NCI-H774 (cell line): ENCODE measurements around the gene TAOK3.

Experiments used
- DNase-seq: peaks from one replicate; lab custom pipeline; 2025; lab: John Stamatoyannopoulos, UW

TAOK3 gene

GRCh38 chr12:118193477-118193876 is 179.2 kb downstream of the TAOK3 start:
- DNase-seq = no peak

GRCh38 chr12:118190266-118190665 is 182.4 kb downstream of the TAOK3 start:
- DNase-seq = no peak

- DNase-seq = no peak
Observed at GRCh38 chr12:118189741-118190191, 182.9 kb downstream of the TAOK3 start.

DNA sequence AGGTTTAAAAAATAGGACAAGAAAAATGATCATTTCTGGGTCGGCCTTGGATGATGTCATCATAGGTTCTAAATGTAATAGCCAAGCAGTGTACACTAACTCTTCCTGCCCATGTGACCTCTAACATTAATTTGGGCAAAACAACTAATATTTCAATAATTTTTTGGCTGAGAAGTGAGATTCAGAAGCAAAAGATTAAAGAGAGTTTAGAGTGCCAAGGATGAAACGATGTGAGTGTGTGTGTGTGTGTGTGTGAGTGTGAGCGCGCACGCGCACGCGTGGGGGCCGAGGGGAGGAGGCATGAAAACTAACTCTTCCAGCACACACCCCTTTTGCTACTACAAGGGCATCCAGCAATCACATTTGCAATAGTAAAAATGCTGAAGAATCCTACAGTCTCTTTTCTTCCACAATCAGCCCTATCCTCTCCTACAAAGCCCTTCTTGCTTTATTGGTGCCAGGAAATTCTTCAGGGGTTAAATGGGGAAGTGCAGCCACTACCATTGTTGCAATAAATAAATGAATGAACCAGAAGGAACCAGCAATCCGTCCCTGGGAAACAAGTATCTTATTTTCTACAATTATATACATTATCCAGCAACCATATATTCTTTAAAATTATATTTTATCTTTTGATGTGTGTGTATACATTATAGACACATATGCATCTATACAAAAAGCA is 183.9 kb downstream of the TAOK3 start:
- DNase-seq = no peak

- DNase-seq = no peak
Observed at GRCh38 chr12:118187751-118188435, 184.8 kb downstream of the TAOK3 start.

GRCh38 chr12:118185602-118186397 is 186.9 kb downstream of the TAOK3 start:
- no peak for DNase-seq

- DNase-seq = no peak
Observed at GRCh38 chr12:118183711-118184110, 189.0 kb downstream of the TAOK3 start.

- DNase-seq = no peak
Observed at GRCh38 chr12:118183155-118183554, 189.6 kb downstream of the TAOK3 start.

- DNase-seq = no peak
Observed at GRCh38 chr12:118175823-118176447, 196.8 kb downstream of the TAOK3 start.

DNA sequence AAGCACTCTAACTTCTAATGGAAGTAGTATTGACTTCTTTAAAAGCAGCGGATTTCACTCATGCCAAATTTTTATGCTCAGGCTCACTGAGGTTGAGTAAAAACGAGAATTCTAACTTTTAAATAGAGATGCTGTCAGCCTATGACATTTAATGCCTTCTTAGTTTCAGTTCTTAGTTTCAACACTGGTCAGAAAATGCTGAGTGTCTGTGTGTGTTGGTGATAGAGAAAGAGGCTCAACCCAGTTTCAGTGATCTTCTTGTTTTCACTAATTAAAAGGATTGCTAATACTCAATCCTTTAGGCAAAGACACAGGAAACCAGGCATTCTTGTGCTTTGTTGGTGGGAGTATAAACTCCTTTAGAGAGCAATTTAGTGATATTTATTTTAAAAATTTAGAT is 205.8 kb downstream of the TAOK3 start:
- DNase-seq = no peak

DNA sequence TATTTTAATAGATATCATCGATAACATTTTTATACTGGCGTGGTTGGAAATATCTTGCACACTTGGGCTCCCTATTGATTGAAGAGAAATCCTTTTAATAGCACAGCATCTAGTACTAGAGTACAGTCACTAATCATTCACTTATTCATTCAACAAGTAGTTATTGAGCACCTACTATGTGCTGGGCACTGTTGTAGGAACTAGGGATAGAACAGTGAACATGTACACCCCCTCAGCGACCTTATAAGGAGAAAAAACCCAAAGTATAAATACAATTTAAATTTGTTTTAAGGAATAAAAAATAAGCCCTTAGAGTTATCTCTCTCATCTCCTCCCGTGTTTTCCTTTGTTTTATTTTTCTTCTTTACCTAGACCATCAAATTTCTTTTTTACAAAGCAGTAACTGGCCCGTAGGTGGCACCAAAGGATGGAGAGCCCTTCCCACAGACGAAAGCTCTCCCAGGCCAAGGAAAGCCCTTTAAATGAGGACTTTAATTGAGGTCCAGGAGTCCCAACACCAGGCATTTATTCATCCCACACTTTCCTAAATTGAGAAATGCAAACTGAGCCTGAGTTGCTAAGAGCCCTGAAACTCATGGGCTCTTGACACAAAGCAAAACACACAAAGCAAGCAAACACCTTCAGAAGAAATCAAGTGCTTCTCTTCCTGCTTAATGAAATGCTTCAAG is 207.8 kb downstream of the TAOK3 start:
- DNase-seq = peak; percentile 30

GRCh38 chr12:118160536-118160935 is 212.2 kb downstream of the TAOK3 start:
- DNase-seq = no peak

- no peak for DNase-seq
Observed at GRCh38 chr12:118151755-118152154, 221.0 kb downstream of the TAOK3 start.

- no peak for DNase-seq
Observed at GRCh38 chr12:118150625-118151024, 222.1 kb downstream of the TAOK3 start.

GRCh38 chr12:118148287-118148686 is 224.4 kb downstream of the TAOK3 start:
- no peak for DNase-seq

GRCh38 chr12:118145798-118146156 is 226.9 kb downstream of the TAOK3 start:
- DNase-seq = no peak

DNA sequence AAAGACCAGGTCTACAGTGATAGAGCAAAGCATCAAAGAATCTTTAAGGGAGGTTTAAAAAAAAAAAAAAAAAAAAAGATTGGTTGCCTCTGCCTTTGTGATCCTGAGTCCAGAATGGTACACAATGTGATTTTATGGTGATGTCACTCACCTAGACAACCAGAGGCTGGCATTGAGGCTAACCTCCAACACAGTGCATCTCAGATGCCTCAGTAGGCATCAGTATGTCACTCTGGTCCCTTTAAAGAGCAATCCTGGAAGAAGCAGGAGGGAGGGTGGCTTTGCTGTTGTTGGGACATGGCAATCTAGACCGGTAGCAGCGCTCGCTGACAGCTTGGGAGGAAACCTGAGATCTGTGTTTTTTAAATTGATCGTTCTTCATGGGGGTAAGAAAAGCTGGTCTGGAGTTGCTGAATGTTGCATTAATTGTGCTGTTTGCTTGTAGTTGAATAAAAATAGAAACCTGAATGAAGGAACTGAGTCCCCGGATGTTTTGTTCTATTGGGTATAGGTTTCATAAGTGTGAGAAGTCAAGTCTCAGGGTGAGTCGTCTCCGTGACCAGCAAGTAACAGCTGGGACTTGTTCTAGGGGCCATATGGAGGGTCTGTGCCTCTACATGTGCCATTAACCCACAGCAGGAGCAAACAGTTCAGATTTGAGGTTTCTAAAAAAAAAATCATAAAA is 227.5 kb downstream of the TAOK3 start:
- no peak for DNase-seq

- no peak for DNase-seq
Observed at GRCh38 chr12:118144499-118144898, 228.2 kb downstream of the TAOK3 start.

DNA sequence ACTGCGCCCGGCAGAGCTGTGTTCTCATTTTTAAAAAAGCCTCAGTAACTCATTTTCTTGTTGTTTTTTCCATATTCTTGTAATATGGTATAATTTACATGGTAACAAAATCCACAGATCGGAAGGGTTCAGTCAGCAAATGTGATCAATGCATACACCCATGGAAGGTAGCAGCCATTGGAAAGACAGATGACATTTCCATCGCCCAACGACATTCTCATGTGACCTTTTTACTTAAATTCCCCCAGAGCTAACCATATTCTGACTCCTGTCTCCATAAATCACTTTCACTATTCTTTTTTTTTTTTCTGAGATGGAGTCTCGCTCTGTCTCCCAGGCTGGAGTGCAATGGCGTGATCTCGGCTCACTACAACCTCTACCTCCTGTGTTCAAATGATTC is 231.9 kb downstream of the TAOK3 start:
- no peak for DNase-seq

DNA sequence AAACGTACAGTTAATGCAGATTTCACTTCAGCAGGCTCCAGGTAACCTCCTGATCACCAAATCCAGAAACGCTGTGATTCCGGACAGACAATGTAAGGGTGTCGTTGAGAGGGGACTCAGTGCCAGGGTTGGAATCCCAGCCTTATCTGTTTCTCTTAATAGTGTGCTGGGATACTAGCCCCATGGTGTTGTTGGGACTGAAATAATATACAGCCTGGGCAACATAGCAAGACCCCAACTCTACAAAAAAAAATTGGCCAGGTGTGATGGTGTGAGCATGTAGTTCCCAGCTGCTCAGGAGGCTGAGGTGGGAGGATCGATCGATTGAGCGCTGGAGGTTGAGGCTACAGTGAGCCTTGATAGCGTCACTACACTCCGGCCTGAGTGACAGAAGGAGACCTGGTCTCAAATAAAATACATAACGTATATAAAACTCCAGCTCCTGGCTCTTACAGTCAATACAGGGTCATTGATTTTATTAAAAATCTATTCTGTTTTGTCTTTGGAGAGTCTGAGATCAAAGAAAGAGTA is 235.5 kb downstream of the TAOK3 start:
- no peak for DNase-seq

DNA sequence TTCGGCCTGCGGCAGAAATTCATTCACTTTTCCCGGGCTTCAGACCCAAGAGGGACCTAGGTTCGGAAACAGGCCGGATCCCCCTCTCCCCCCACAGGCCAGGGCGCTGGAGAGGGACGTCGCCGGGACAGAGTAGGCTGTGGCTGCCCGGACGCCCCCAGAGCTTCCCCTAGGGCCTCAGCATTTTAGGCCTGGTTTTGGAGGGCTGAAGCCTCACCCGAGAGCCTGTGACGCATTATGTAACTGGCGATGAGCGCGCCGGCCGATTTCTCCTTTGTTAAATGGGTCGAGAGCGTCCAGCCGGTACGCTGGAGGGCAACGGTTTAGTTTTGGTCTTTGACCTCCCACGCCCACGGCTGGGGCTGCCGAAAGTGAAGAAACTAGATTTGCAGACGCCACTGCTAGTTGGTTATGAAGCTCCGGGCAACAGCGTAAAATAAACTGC is 236.1 kb downstream of the TAOK3 start:
- DNase-seq = no peak
